Stomach (tissue), 4 donors: ENCODE data around the gene CCDC178.

ENCODE experiments used
- EP300 ChIP-seq: sonication (generic); formaldehyde crosslinking; IDR thresholded peaks from one replicate; pipeline ENCODE4 v1.6.1; 2017; ENCODE audit warnings: antibody characterized with exemption
- TF ChIP-seq, protein P1 (sequence below), 7 experiments: fragments of 450-650 bp in 4 of 7; fragments of 200-600 bp in 3 of 7; sonication (generic) in 3 of 7; IDR thresholded peaks; one replicate each; pipeline ENCODE4 v1.5.1; 2016 to 2019; ENCODE audit warnings: antibody characterized with exemption in 7 of 7, control low read depth in 2 of 7, mild to moderate bottlenecking in 1 of 7

DNA sequence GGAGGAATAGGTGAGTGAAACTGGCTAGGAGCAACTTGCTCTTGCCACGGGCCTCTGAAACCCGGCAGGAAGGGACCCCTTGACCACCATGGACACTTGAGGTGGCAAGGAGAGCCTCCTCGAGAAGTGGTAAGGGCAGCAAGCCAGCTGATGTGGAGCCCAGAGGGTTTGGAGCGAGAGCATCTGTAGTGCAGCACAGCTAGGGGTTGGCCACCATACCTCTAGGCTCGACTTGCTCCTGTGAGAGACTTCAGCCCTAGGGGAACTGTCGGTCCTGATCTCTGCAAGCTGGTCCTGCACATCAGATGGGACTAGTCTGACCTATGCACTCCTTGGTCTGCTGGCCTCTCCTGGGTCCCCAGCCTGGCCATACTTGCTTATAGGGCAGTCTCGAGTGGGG lies 158.4 kb downstream of the CCDC178 start:
- no peak for TF ChIP-seq EP300
- TF ChIP-seq, protein P1, sequence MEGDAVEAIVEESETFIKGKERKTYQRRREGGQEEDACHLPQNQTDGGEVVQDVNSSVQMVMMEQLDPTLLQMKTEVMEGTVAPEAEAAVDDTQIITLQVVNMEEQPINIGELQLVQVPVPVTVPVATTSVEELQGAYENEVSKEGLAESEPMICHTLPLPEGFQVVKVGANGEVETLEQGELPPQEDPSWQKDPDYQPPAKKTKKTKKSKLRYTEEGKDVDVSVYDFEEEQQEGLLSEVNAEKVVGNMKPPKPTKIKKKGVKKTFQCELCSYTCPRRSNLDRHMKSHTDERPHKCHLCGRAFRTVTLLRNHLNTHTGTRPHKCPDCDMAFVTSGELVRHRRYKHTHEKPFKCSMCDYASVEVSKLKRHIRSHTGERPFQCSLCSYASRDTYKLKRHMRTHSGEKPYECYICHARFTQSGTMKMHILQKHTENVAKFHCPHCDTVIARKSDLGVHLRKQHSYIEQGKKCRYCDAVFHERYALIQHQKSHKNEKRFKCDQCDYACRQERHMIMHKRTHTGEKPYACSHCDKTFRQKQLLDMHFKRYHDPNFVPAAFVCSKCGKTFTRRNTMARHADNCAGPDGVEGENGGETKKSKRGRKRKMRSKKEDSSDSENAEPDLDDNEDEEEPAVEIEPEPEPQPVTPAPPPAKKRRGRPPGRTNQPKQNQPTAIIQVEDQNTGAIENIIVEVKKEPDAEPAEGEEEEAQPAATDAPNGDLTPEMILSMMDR (IDR thresholded peaks at IDR 0.05) = no peak
